Stimulated activated naive B cell treated with anti-CD40 and anti-IgM and Interleukin-4, amounts not matched to agents 10 μg/mL and 1 μg/mL and 100 μg/mL, for 72 hours (primary cell): ENCODE measurements around the gene CORO2B.

Experiments used
- ATAC-seq, 2 donors: fragments of 150-1000 bp; cut with Tn5 transposase; replicated peaks; 2 replicates each; pipeline ENCODE4 v1.10.0; 2021; ENCODE audit warnings: moderate library complexity in 1 of 2
- DNase-seq: peaks from one replicate; pipeline ENCODE4 v3.0.0; 2021
- H3K27ac Mint-ChIP-seq: one replicate; pipeline ENCODE4 v1.8.0; 2022; ENCODE audit warnings: mild to moderate bottlenecking, mixed read lengths
- H3K27me3 Mint-ChIP-seq, 2 donors: one replicate each; pipeline ENCODE4 v1.8.0; 2022; ENCODE audit warnings: mixed read lengths in 2 of 2
- H3K36me3 Mint-ChIP-seq, 2 donors: one replicate each; pipeline ENCODE4 v1.8.0; 2022; ENCODE audit warnings: mixed read lengths in 2 of 2, mild to moderate bottlenecking in 1 of 2
- H3K4me1 Mint-ChIP-seq, 2 donors: one replicate each; pipeline ENCODE4 v1.8.0; 2022; ENCODE audit warnings: mixed read lengths in 2 of 2, mild to moderate bottlenecking in 1 of 2
- H3K4me3 Mint-ChIP-seq, 2 donors: one replicate each; pipeline ENCODE4 v1.8.0; 2022; ENCODE audit warnings: mild to moderate bottlenecking in 2 of 2, mixed read lengths in 2 of 2, moderate library complexity in 1 of 2
- H3K9me3 Mint-ChIP-seq, 2 donors: one replicate each; pipeline ENCODE4 v1.8.0; 2022; ENCODE audit warnings: mixed read lengths in 2 of 2, mild to moderate bottlenecking in 1 of 2

Gene CORO2B

GRCh38 chr15:68574629-68575028 lies 4.2 kb upstream of the CORO2B start:
- Mint-ChIP-seq H3K4me3 (no peak overlapping the region), H3K27me3 (peaks cover 14 to 24% of the 10 kb centered on the region in 2 donors), H3K4me1 (peaks cover 11 to 34% of the 10 kb centered on the region in 2 donors), H3K36me3 (no peaks in the 10 kb centered on the region), H3K9me3 (no peaks in the 10 kb centered on the region), H3K27ac (no peak overlapping the region)
- ATAC-seq (no peak), DNase-seq (no peak)

GRCh38 chr15:68576235-68576892 lies 2.4 kb upstream of the CORO2B start:
- Mint-ChIP-seq H3K9me3 (no peaks in the 10 kb centered on the region), H3K27me3 (peaks cover 15 to 16% of the 10 kb centered on the region in 2 donors), H3K4me1 (peaks cover 29 to 51% of the 10 kb centered on the region in 2 donors), H3K36me3 (no peaks in the 10 kb centered on the region), H3K27ac (no peak overlapping the region), H3K4me3 (peak overlapping the region; percentile 7 to 27)
- ATAC-seq (no peak), DNase-seq (no peak)

- H3K4me3 Mint-ChIP-seq, result peak overlapping the region; percentile 87 to 89
- ATAC-seq (peak; percentile 57 to 61), DNase-seq (peak; percentile 33)
- peaks cover 8 to 10% of the 10 kb centered on the region in 2 donors for H3K27me3 Mint-ChIP-seq
- no peaks in the 10 kb centered on the region for H3K36me3 Mint-ChIP-seq
- H3K4me1 Mint-ChIP-seq, result peaks cover 38 to 49% of the 10 kb centered on the region in 2 donors
- peak overlapping the region; percentile 73 for H3K27ac Mint-ChIP-seq
- no peaks in the 10 kb centered on the region for H3K9me3 Mint-ChIP-seq
Measured at GRCh38 chr15:68578175-68578979, 416 bp upstream of the CORO2B start.

GRCh38 chr15:68580026-68580882 lies 1.5 kb downstream of the CORO2B start:
- peaks cover 7 to 10% of the 10 kb centered on the region in 2 donors for H3K27me3 Mint-ChIP-seq
- peaks cover 40 to 57% of the 10 kb centered on the region in 2 donors for H3K4me1 Mint-ChIP-seq
- no peaks in the 10 kb centered on the region for H3K9me3 Mint-ChIP-seq
- H3K4me3 Mint-ChIP-seq, result peak overlapping the region; percentile 85 to 89
- DNase-seq (no peak), ATAC-seq (no peak)
- no peaks in the 10 kb centered on the region for H3K36me3 Mint-ChIP-seq
- H3K27ac Mint-ChIP-seq, result no peak overlapping the region

GRCh38 chr15:68580883-68581155 lies 2.0 kb downstream of the CORO2B start:
- H3K9me3 Mint-ChIP-seq, result no peaks in the 10 kb centered on the region
- H3K36me3 Mint-ChIP-seq, result no peaks in the 10 kb centered on the region
- H3K27me3 Mint-ChIP-seq, result peaks cover 7 to 10% of the 10 kb centered on the region in 2 donors
- ATAC-seq (peak; percentile 60 to 62), DNase-seq (peak; percentile 18)
- no peak overlapping the region for H3K4me3 Mint-ChIP-seq
- H3K27ac Mint-ChIP-seq, result no peak overlapping the region
- H3K4me1 Mint-ChIP-seq, result peaks cover 43 to 63% of the 10 kb centered on the region in 2 donors

- Mint-ChIP-seq H3K4me1 (peaks cover 45 to 66% of the 10 kb centered on the region in 2 donors), H3K27me3 (peaks cover 3 to 8% of the 10 kb centered on the region in 2 donors), H3K9me3 (no peaks in the 10 kb centered on the region), H3K36me3 (no peaks in the 10 kb centered on the region), H3K4me3 (no peak overlapping the region), H3K27ac (no peak overlapping the region)
- DNase-seq, result no peak
- ATAC-seq, result no peak
Measured at GRCh38 chr15:68581725-68582124, 2.9 kb downstream of the CORO2B start.

- H3K4me3 Mint-ChIP-seq, result no peak overlapping the region
- no peaks in the 10 kb centered on the region for H3K9me3 Mint-ChIP-seq
- DNase-seq (no peak), ATAC-seq (no peak)
- H3K27ac Mint-ChIP-seq, result no peak overlapping the region
- peaks cover 0 to 6% of the 10 kb centered on the region in 2 donors for H3K27me3 Mint-ChIP-seq
- H3K36me3 Mint-ChIP-seq, result no peaks in the 10 kb centered on the region
- peaks cover 44 to 65% of the 10 kb centered on the region in 2 donors for H3K4me1 Mint-ChIP-seq
Measured at GRCh38 chr15:68582236-68582635, 3.4 kb downstream of the CORO2B start.

- Mint-ChIP-seq H3K27ac (no peak overlapping the region), H3K27me3 (peaks cover 0 to 6% of the 10 kb centered on the region in 2 donors), H3K4me1 (peaks cover 44 to 65% of the 10 kb centered on the region in 2 donors), H3K4me3 (no peak overlapping the region), H3K36me3 (no peaks in the 10 kb centered on the region), H3K9me3 (no peaks in the 10 kb centered on the region)
- DNase-seq (no peak), ATAC-seq (no peak)
Measured at GRCh38 chr15:68582864-68583263, 4.1 kb downstream of the CORO2B start.

GRCh38 chr15:68583321-68583720 lies 4.5 kb downstream of the CORO2B start:
- H3K4me3 Mint-ChIP-seq, result no peak overlapping the region
- no peak for ATAC-seq
- H3K4me1 Mint-ChIP-seq, result peaks cover 45 to 66% of the 10 kb centered on the region in 2 donors
- H3K36me3 Mint-ChIP-seq, result no peaks in the 10 kb centered on the region
- H3K27me3 Mint-ChIP-seq, result peaks cover 0 to 6% of the 10 kb centered on the region in 2 donors
- H3K27ac Mint-ChIP-seq, result no peak overlapping the region
- no peaks in the 10 kb centered on the region for H3K9me3 Mint-ChIP-seq
- DNase-seq, result no peak

GRCh38 chr15:68583936-68584755 lies 5.4 kb downstream of the CORO2B start:
- Mint-ChIP-seq H3K27ac (peak overlapping the region; percentile 25), H3K9me3 (no peaks in the 10 kb centered on the region), H3K4me1 (peaks cover 48 to 74% of the 10 kb centered on the region in 2 donors), H3K4me3 (no peak overlapping the region), H3K27me3 (peaks cover 0 to 6% of the 10 kb centered on the region in 2 donors), H3K36me3 (no peaks in the 10 kb centered on the region)
- no peak for DNase-seq
- no peak for ATAC-seq

- Mint-ChIP-seq H3K36me3 (no peaks in the 10 kb centered on the region), H3K4me3 (no peak overlapping the region), H3K27ac (no peak overlapping the region), H3K4me1 (peaks cover 42 to 68% of the 10 kb centered on the region in 2 donors), H3K9me3 (no peaks in the 10 kb centered on the region), H3K27me3 (no peaks in the 10 kb centered on the region)
- ATAC-seq (no peak), DNase-seq (no peak)
Measured at GRCh38 chr15:68584756-68585573, 6.2 kb downstream of the CORO2B start.

- H3K27ac Mint-ChIP-seq, result no peak overlapping the region
- H3K36me3 Mint-ChIP-seq, result no peaks in the 10 kb centered on the region
- no peaks in the 10 kb centered on the region for H3K9me3 Mint-ChIP-seq
- ATAC-seq (no peak), DNase-seq (no peak)
- peaks cover 35 to 61% of the 10 kb centered on the region in 2 donors for H3K4me1 Mint-ChIP-seq
- H3K4me3 Mint-ChIP-seq, result peak overlapping the region in 1 of 2 donors; percentile 14
- no peaks in the 10 kb centered on the region for H3K27me3 Mint-ChIP-seq
Measured at GRCh38 chr15:68585574-68586273, 6.9 kb downstream of the CORO2B start.
